ENCODE data around the gene SLC25A47.
A peak's percentile ranks its signal among the peaks of the same experiment; 100 is the strongest.

The SLC25A47 gene

GRCh38 chr14:100375266-100375962, 52.3 kb downstream of the SLC25A47 start:
- H3K27ac ChIP-seq (ENCODE audit: low read length, poor library complexity, severe bottlenecking): peak overlapping the region; percentile 73
- peak overlapping the region; percentile 100 for H3K9ac ChIP-seq (ENCODE audit: low read length)
- peaks cover 22% of the 10 kb centered on the region for H3K79me1 ChIP-seq (replicated peaks; ENCODE audit: low read length, poor library complexity, severe bottlenecking)
- H2BK120ac ChIP-seq (ENCODE audit: low read depth, low read length): peak overlapping the region; percentile 91
- H3K4me1 ChIP-seq (ENCODE audit: control insufficient read depth, insufficient read depth, low read depth, low read length): peaks cover 14% of the 10 kb centered on the region
- peaks cover 0 to 13% of the 10 kb centered on the region in 2 experiments for H3K36me3 ChIP-seq (ENCODE audit: control insufficient read depth in 1 of 2, insufficient read depth in 2 of 2, low read depth in 1 of 2, low read length in 2 of 2)
- peak overlapping the region; percentile 54 for H2AFZ ChIP-seq (ENCODE audit: low read depth, low read length)
- 4% methylated on average over 15 of the region's 17 CpGs for WGBS
- H2AK5ac ChIP-seq (ENCODE audit: low read length, severe bottlenecking): peak overlapping the region; percentile 14
- peak overlapping the region; percentile 81 to 82 for H3K18ac ChIP-seq (ENCODE audit: low read depth in 1 of 2, low read length in 2 of 2)
- peak overlapping the region; percentile 91 for H2BK5ac ChIP-seq (ENCODE audit: low read depth, low read length, poor library complexity, severe bottlenecking)
- H3K4ac ChIP-seq (ENCODE audit: low read depth in 1 of 2, low read length in 2 of 2): peak overlapping the region; percentile 85 to 88
- H2BK12ac ChIP-seq (ENCODE audit: low read length in 2 of 2): peak overlapping the region; percentile 7 to 59
- H4K8ac ChIP-seq (ENCODE audit: low read length): peak overlapping the region; percentile 95
- peak overlapping the region; percentile 80 for H4K91ac ChIP-seq (ENCODE audit: low read length)
- H3K4me2 ChIP-seq (ENCODE audit: low read length, poor library complexity, severe bottlenecking): peak overlapping the region; percentile 88
- DNase-seq: peak; percentile 99
- H3K27me3 ChIP-seq (ENCODE audit: control insufficient read depth in 1 of 2, insufficient read depth in 1 of 2, low read length in 2 of 2): no peaks in the 10 kb centered on the region
- peak overlapping the region in 1 of 2 experiments; percentile 43 for H3K23ac ChIP-seq (ENCODE audit: low read length in 2 of 2)
- H3K14ac ChIP-seq (ENCODE audit: low read length in 2 of 2): peak overlapping the region in 1 of 2 experiments; percentile 77
- peak overlapping the region; percentile 73 for H2BK15ac ChIP-seq (ENCODE audit: low read depth, poor library complexity, severe bottlenecking)
- H3K9me3 ChIP-seq (ENCODE audit: control insufficient read depth, low read length): no peaks in the 10 kb centered on the region
- peak overlapping the region; percentile 79 to 97 for H3K4me3 ChIP-seq (ENCODE audit: insufficient read depth in 1 of 2, low read depth in 1 of 2, low read length in 2 of 2)

DNA sequence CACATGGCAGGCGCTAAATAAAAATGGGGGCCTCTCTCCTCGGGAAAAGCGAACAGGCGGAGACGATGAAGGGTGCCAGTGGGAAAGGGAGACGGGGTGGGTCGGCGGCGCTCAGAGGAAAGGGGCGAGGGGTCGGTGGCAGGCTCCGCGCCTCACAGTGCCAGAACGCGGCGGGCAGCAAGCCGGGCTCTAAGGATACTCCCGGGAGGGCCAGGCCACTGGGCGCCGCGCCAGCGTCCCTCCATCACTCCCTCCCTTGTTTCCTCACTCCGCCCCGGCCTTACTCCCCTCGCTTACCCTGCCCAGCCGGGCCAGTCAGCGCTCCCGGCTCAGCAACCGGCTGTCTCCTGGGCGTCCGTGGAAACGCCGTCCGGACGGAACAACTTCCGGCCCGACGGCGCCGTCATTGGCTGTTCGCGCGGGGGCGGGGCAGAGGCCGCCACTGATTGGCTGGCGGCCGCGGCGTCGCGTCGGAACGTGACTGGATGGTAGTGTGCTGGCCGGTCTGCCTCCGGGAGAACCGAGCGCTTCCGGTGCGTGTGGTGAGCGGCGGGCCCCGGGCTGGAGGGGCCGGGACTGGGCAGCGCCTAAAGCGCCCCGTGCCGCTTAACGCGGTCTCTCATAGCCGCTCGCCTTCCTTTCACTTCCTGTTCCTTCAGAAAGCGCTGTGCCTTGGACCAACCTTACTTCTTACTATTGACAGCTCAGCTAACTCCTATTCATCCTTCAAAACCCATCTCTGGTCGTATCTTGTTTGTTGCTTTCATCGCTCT, 53.0 kb downstream of the SLC25A47 start, which contains the start of gene WDR25:
Gene WDR25, plus strand, starts transcription at position 523 of the 773 bp plus-strand sequence.
- Histone ChIP-seq H4K8ac (ENCODE audit: low read length) (peak within 1 kb of the TSS; percentile 95), H3K27me3 (ENCODE audit: control insufficient read depth in 1 of 2, insufficient read depth in 1 of 2, low read length in 2 of 2) (no peaks in the 10 kb centered on the region)

DNA sequence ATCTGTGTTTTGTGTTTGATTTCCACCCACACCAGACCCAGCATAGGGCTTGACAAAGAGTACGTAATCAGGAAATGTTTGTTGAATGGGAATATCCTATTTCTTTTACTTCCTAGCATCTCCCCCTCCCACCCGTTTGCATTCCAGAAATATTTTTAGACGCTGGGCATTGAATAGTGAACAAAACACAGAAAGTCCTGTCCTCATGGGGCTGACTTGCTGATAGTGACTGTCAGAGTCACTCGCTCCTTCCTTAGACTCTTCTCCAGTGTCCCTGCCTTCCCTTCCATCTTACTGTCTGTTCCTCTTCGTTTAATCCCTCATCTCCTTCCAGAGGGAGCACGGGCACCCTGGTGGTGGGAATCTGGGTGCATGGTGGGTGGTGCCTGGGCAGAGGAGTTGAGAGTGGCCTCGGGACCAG, 53.6 kb downstream of the SLC25A47 start:
- peak overlapping the region; percentile 88 for H3K27ac ChIP-seq (ENCODE audit: low read length, poor library complexity, severe bottlenecking)
- H2BK15ac ChIP-seq (ENCODE audit: low read depth, poor library complexity, severe bottlenecking): peak overlapping the region; percentile 97
- no peak overlapping the region for H3K14ac ChIP-seq (ENCODE audit: low read length in 2 of 2)
- H3K23ac ChIP-seq (ENCODE audit: low read length in 2 of 2): no peak overlapping the region
- H3K18ac ChIP-seq (ENCODE audit: low read depth in 1 of 2, low read length in 2 of 2): peak overlapping the region; percentile 13 to 72
- H3K4me3 ChIP-seq (ENCODE audit: insufficient read depth in 1 of 2, low read depth in 1 of 2, low read length in 2 of 2): peak overlapping the region; percentile 79 to 97
- H3K4me1 ChIP-seq (ENCODE audit: control insufficient read depth, insufficient read depth, low read depth, low read length): peaks cover 20% of the 10 kb centered on the region
- no peak overlapping the region for H4K8ac ChIP-seq (ENCODE audit: low read length)
- H3K36me3 ChIP-seq (ENCODE audit: control insufficient read depth in 1 of 2, insufficient read depth in 2 of 2, low read depth in 1 of 2, low read length in 2 of 2): peaks cover 0 to 24% of the 10 kb centered on the region in 2 experiments
- no peak overlapping the region for H2AK5ac ChIP-seq (ENCODE audit: low read length, severe bottlenecking)
- H2BK120ac ChIP-seq (ENCODE audit: low read depth, low read length): peak overlapping the region; percentile 11
- peaks cover 20% of the 10 kb centered on the region for H3K79me1 ChIP-seq (replicated peaks; ENCODE audit: low read length, poor library complexity, severe bottlenecking)
- H3K4ac ChIP-seq (ENCODE audit: low read depth in 1 of 2, low read length in 2 of 2): peak overlapping the region in 1 of 2 experiments; percentile 46
- peak; percentile 83 for DNase-seq
- H3K9ac ChIP-seq (ENCODE audit: low read length): peak overlapping the region; percentile 100
- H2BK12ac ChIP-seq (ENCODE audit: low read length in 2 of 2): no peak overlapping the region
- no peak overlapping the region for H4K91ac ChIP-seq (ENCODE audit: low read length)
- no peaks in the 10 kb centered on the region for H3K9me3 ChIP-seq (ENCODE audit: control insufficient read depth, low read length)
- WGBS: 18% methylated on average over 3 of the region's 7 CpGs
- peak overlapping the region; percentile 64 for H3K4me2 ChIP-seq (ENCODE audit: low read length, poor library complexity, severe bottlenecking)
- H2BK5ac ChIP-seq (ENCODE audit: low read depth, low read length, poor library complexity, severe bottlenecking): no peak overlapping the region
- no peaks in the 10 kb centered on the region for H3K27me3 ChIP-seq (ENCODE audit: control insufficient read depth in 1 of 2, insufficient read depth in 1 of 2, low read length in 2 of 2)
- peak overlapping the region; percentile 30 for H2AFZ ChIP-seq (ENCODE audit: low read depth, low read length)

More for the DNA sequence above, 53.0 kb downstream of the SLC25A47 start, which contains the start of gene WDR25:
- H4K91ac ChIP-seq (ENCODE audit: low read length): peak within 1 kb of the TSS; percentile 80
- H3K9ac ChIP-seq (ENCODE audit: low read length): peak within 1 kb of the TSS; percentile 100
- peak within 1 kb of the TSS; percentile 79 to 97 for H3K4me3 ChIP-seq (ENCODE audit: insufficient read depth in 1 of 2, low read depth in 1 of 2, low read length in 2 of 2)
- DNase-seq: peak; percentile 98
- peak within 1 kb of the TSS; percentile 64 to 88 for H3K4ac ChIP-seq (ENCODE audit: low read depth in 1 of 2, low read length in 2 of 2)
- H3K23ac ChIP-seq (ENCODE audit: low read length in 2 of 2): peak within 1 kb of the TSS in 1 of 2 experiments; percentile 54
- H2BK12ac ChIP-seq (ENCODE audit: low read length in 2 of 2): peak within 1 kb of the TSS in 1 of 2 experiments; percentile 58
- H3K4me2 ChIP-seq (ENCODE audit: low read length, poor library complexity, severe bottlenecking): peak within 1 kb of the TSS; percentile 88
- peak within 1 kb of the TSS; percentile 54 for H2AFZ ChIP-seq (ENCODE audit: low read depth, low read length)
- H2BK5ac ChIP-seq (ENCODE audit: low read depth, low read length, poor library complexity, severe bottlenecking): peak within 1 kb of the TSS; percentile 91
- peak within 1 kb of the TSS; percentile 88 for H3K27ac ChIP-seq (ENCODE audit: low read length, poor library complexity, severe bottlenecking)
- H2AK5ac ChIP-seq (ENCODE audit: low read length, severe bottlenecking): no peak within 1 kb of the TSS
- H2BK120ac ChIP-seq (ENCODE audit: low read depth, low read length): peak within 1 kb of the TSS; percentile 91
- H3K9me3 ChIP-seq (ENCODE audit: control insufficient read depth, low read length): no peaks in the 10 kb centered on the region
- H2BK15ac ChIP-seq (ENCODE audit: low read depth, poor library complexity, severe bottlenecking): peak within 1 kb of the TSS; percentile 97
- under 1% methylated on average over 44 of the region's 74 CpGs for WGBS
- peaks cover 22% of the 10 kb centered on the region for H3K79me1 ChIP-seq (replicated peaks; ENCODE audit: low read length, poor library complexity, severe bottlenecking)
- H3K18ac ChIP-seq (ENCODE audit: low read depth in 1 of 2, low read length in 2 of 2): peak within 1 kb of the TSS; percentile 81 to 82
- peak within 1 kb of the TSS in 1 of 2 experiments; percentile 77 for H3K14ac ChIP-seq (ENCODE audit: low read length in 2 of 2)
- peaks cover 0 to 18% of the 10 kb centered on the region in 2 experiments for H3K36me3 ChIP-seq (ENCODE audit: control insufficient read depth in 1 of 2, insufficient read depth in 2 of 2, low read depth in 1 of 2, low read length in 2 of 2)
- peaks cover 18% of the 10 kb centered on the region for H3K4me1 ChIP-seq (ENCODE audit: control insufficient read depth, insufficient read depth, low read depth, low read length)

All from mesenchymal stem cell (in vitro differentiated cells and primary cell).